ENCODE data around the gene DNAJC4. TPM values are rescaled to one million over a fixed set of nuclear protein-coding genes. Genes with fewer than 3 reads are reported as not detected.
A peak's percentile ranks its signal among the peaks of the same experiment; 100 is the strongest.

DNAJC4 gene, protein sequence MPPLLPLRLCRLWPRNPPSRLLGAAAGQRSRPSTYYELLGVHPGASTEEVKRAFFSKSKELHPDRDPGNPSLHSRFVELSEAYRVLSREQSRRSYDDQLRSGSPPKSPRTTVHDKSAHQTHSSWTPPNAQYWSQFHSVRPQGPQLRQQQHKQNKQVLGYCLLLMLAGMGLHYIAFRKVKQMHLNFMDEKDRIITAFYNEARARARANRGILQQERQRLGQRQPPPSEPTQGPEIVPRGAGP
- total RNA-seq: 12.5 and 17.6 TPM in 2 replicates

DNA sequence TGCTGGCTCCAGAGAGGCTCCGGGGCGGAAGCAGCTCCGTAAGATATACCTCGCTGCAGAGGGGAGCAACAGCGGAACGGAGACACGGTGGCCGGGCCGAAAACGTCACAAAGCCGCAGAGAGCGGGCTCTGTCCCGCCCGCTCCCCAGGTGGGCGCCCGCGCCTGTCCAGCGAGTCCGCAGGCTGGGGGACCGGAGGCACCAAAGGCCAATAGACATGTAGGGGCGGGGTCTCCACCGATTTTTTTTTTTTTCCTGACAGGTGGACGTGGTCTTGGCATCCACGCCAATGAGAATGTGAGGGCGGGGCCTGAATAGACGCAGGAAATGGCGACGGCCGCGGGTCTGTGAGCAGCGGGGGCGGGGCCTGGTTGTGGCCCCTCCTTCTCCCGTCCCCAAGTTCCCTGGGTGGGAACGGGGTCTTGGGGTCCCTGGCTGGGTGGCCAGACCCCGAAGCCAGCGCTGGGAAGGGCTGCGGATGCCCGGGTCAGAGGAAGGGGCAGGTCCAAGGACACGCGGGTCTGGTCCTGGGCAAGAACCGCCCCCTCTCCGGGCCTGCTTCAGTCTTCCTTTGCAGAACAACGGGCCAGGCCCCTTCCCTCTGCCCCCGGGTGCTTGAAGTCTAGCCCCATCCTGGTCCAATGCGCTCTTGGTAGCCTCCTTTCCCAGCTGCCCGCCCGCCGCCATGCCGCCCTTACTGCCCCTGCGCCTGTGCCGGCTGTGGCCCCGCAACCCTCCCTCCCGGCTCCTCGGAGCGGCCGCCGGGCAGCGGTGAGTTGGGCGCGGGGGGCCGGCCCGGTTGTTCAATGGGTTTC lies at the start of gene DNAJC4:
Gene DNAJC4, plus strand, starts transcription at position 378 of the 814 bp plus-strand sequence. Its CDS starts 307 bp downstream, at position 685.
- peak within 1 kb of the TSS; percentile 85 for H3K4me3 ChIP-seq (ENCODE audit: low read depth, low read length)

DNA sequence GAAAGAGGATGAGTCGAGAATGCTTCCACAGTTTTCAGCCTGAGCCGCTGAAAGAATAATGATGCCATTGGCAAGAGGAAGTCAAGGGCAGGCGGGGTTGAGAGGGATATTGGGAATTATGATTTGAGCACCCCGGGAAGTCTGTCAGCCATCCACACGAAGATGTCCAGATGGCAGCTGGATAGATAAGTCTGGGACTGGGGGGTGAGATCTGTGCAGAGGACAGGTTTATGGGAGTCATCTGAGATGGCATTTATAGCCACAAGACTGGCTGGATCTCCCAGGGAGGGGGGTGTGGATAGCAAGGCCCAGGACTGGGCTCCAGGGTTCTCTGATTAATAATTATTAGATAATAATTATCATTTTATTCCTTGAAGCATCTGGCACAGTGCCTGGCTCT lies 49.5 kb upstream of the DNAJC4 start:
- TF ChIP-seq, protein P1, sequence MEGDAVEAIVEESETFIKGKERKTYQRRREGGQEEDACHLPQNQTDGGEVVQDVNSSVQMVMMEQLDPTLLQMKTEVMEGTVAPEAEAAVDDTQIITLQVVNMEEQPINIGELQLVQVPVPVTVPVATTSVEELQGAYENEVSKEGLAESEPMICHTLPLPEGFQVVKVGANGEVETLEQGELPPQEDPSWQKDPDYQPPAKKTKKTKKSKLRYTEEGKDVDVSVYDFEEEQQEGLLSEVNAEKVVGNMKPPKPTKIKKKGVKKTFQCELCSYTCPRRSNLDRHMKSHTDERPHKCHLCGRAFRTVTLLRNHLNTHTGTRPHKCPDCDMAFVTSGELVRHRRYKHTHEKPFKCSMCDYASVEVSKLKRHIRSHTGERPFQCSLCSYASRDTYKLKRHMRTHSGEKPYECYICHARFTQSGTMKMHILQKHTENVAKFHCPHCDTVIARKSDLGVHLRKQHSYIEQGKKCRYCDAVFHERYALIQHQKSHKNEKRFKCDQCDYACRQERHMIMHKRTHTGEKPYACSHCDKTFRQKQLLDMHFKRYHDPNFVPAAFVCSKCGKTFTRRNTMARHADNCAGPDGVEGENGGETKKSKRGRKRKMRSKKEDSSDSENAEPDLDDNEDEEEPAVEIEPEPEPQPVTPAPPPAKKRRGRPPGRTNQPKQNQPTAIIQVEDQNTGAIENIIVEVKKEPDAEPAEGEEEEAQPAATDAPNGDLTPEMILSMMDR (conservative IDR thresholded peaks at IDR 0.05; ENCODE audit: low read depth, low read length): no peak
- H3K4me3 ChIP-seq (ENCODE audit: low read depth, low read length): no peak overlapping the region
- no peak for DNase-seq (ENCODE audit: low read depth)

More for the DNA sequence above, at the start of gene DNAJC4:
- TF ChIP-seq, protein P1 (conservative IDR thresholded peaks at IDR 0.05; ENCODE audit: low read depth, low read length): no peak
- DNase-seq (ENCODE audit: low read depth): no peak

GRCh38 chr11:64181506-64182411 lies 48.6 kb upstream of the DNAJC4 start:
- no peak overlapping the region for H3K4me3 ChIP-seq (ENCODE audit: low read depth, low read length)
- TF ChIP-seq, protein P1 (conservative IDR thresholded peaks at IDR 0.05; ENCODE audit: low read depth, low read length): no peak
- no peak for DNase-seq (ENCODE audit: low read depth)

DNA sequence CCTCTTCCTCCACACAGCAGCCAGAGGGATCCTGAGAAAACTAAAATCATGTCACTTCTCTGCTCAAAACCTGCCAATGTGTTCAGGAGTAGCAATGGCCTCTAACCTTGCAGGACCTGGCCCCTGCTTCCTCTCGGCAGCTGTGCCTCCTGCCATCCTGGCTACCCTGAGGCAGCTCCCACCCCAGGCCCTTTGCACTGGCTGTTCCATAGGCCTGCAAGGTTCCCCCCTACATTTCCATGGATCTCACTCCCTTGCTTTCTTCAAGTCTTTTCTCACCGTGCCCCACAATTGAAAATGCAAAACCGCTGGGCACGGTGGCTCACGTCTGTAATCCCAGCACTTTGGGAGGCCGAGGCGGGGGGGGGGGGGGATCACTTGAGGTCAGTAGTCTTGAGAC lies 46.5 kb upstream of the DNAJC4 start:
- H3K4me3 ChIP-seq (ENCODE audit: low read depth, low read length): no peak overlapping the region
- DNase-seq (ENCODE audit: low read depth): no peak
- TF ChIP-seq, protein P1 (conservative IDR thresholded peaks at IDR 0.05; ENCODE audit: low read depth, low read length): no peak

- DNase-seq (ENCODE audit: low read depth): no peak
- TF ChIP-seq, protein P1 (conservative IDR thresholded peaks at IDR 0.05; ENCODE audit: low read depth, low read length): peak; percentile 35
- H3K4me3 ChIP-seq (ENCODE audit: low read depth, low read length): peak overlapping the region; percentile 65
These were observed 45.1 kb upstream of the DNAJC4 start for GRCh38 chr11:64185175-64185692.

DNA sequence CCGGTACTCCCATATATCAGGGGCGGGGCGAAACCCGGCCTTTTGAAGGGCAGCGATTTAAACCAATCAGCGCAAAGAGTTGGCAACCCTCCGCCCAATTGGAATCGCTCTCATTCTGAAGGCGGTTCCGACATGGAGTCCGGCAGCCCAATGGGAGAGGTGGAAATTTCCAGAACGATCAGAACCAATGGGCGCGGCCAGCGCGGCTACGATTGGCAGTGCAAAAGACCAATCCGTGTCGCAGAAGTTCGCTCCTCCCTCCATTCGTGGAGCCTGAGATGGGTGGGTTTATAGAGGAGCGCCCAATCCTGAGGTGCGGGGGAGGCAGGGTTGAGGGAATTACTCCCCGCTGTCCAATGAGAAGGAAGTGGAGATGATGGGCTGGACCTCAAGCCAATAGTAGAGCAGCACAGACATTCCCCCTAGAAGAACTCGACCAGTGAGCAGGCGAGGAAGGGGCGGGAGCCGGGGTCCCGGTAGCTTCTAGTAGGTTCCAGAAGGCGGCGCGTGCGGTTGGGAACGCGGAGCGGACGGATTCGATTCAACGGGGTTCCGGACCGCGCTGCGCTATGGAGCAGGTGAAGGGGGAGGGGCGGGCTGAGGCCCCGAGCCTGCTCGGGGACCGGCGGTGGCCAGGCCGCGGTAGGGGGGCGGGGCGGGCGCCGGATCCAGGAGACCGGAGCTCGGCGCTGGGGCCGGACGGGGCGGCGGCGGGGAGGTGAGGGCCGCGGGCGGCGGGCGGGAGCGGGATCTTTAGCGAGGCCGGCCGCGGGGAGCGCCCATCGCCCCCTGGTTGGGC lies 44.5 kb upstream of the DNAJC4 start, which contains the start of gene STIP1:
Gene STIP1, plus strand, starts transcription at position 479 of the 799 bp plus-strand sequence. Its CDS starts 91 bp downstream, at position 570.
- peak; percentile 100 for DNase-seq (ENCODE audit: low read depth)
- TF ChIP-seq, protein P1 (conservative IDR thresholded peaks at IDR 0.05; ENCODE audit: low read depth, low read length): peak; percentile 33
- peak within 1 kb of the TSS; percentile 65 for H3K4me3 ChIP-seq (ENCODE audit: low read depth, low read length)
